GM18870 (cell line): Measurements from ENCODE around the gene TUBA1C.
"Not testable (repeated sequence)": the region's sequence is repeated elsewhere in the genome, so short reads cannot be mapped to it uniquely, and the experiment has no call there.

ENCODE experiments used
- ATAC-seq: cut with Tn5 transposase; IDR thresholded peaks from one replicate; pipeline ENCODE4 v1.9.1; 2021; ENCODE audit warnings: moderate library complexity; ENCODE audit not compliant: unreplicated experiment

The TUBA1C gene

DNA sequence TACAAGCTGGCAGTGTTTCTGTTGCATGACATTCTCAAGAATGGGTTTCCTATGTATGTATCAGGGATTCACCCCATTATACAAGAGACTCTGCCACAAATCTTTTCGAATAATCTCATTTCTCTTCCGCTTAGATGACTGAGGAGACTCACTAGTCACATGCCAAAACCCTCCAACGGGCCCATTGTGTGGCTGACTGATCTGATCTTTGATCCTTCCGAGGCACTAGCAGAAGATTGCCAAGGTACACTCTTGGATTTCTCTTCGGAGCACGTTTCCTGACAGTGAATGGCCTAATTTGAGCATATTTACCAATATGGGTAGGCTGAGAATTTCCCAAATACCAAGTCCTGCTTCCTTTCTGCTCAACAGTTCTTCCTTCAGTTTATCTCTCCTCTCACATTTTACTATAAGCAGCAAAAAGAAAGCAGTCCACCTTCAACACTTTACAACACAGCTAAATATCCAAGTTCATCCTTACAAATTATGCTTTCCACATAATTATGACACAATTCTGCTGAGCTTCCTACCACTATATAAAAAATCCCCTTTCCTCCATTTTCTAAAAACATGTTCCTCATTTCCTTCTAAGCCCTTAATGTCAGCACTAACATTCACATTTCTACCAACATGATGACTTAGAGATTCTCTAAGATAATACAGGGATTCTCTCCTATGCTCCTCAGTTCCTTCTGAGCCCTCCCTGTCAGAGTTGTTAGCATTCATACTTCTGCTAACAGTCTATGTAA is 41.1 kb downstream of the TUBA1C start:
- ATAC-seq = no peak

GRCh38 chr12:49309386-49309785 is 44.5 kb downstream of the TUBA1C start:
- ATAC-seq = no peak

- not testable (repeated sequence) for ATAC-seq
Measured at GRCh38 chr12:49310451-49311000, 45.6 kb downstream of the TUBA1C start.

DNA sequence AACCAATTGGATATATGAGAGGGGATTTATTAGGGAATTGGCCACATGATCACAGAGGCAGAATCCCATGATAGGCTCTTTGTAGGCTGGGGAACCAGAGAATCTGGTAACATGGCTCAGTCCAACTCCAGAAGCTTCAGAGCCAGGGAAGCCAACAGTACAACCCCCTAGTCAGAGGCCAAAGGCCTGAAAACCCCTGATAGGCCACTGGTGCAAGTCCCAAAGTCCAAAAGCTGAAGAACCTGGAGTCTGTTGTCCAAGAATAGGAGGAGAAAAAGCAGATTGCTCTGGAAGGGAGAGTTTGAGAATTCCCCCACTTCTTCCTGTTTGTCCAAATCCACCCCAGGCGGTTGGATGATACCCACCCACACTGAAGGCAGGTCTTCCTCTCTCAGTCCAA is 49.9 kb downstream of the TUBA1C start:
- no peak for ATAC-seq

- not testable (repeated sequence) for ATAC-seq
Measured at GRCh38 chr12:49317118-49317517, 52.2 kb downstream of the TUBA1C start.

GRCh38 chr12:49320411-49321103 is 55.7 kb downstream of the TUBA1C start:
- not testable (repeated sequence) for ATAC-seq

GRCh38 chr12:49322367-49322707 is 57.5 kb downstream of the TUBA1C start:
- ATAC-seq = no peak

DNA sequence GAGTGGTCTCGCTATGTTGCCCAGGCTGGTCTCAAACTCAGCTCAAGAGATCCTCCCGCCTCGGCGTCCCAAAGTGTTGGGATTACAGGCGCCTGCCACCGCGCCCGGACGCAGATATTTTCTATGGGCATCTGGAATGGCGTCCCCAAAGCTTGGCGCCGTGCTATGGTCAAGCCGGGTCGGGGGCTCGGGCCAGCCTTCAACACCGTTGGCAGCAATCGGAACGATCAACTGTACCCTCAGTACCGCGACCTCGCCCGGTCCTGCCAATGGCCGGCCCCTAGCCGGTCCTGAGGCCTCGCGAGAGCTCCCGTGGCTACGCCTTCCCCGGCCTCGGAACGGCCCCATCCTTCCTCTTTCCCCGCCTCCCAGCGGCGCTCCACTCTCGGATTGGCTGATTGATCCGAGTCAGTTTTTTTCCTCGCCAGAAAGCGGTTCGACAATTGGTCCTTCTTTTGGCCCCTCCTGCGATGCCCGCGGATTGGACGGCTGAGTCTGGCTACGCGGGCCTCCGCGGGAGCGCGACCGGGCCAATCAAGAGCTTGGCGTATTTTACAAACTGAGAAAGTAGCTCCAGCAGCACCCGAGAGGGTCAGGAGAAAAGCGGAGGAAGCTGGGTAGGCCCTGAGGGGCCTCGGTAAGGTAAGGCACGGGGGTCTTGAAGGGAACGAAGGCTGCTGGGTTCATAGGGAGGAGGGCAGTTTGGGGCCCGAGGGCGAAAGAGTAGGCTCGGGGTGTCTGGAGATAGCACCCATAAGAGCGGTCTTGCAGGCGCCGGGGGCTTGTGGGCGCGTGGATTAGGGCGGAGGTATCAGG is 58.0 kb downstream of the TUBA1C start, which contains the start of gene TROAP:
TSS of gene TROAP (plus strand) at position 548 of the 816 bp plus-strand sequence. CDS start 354 bp downstream, outside the sequence.
- ATAC-seq = peak; percentile 94

- no peak for ATAC-seq
Measured at GRCh38 chr12:49323524-49324097, 58.7 kb downstream of the TUBA1C start.
